ENCODE results near the gene NOXA1. TPM values are rescaled to one million over a fixed set of nuclear protein-coding genes. Genes with fewer than 3 reads are reported as not detected.
A peak's percentile ranks its signal among the peaks of the same experiment; 100 is the strongest.
"Not testable (repeated sequence)": the region's sequence is repeated elsewhere in the genome, so short reads cannot be mapped to it uniquely, and the experiment has no call there.

NOXA1 gene
- total RNA-seq, 2 experiments from 2014 or later: 0.66 to 0.76 TPM

GRCh38 chr9:137464291-137464999 is 41.3 kb downstream of the NOXA1 start:
- no peak overlapping the region for H3K4me3 Mint-ChIP-seq
- no peak overlapping the region for H3K27ac Mint-ChIP-seq
- H3K4me1 Mint-ChIP-seq: peaks cover 9% of the 10 kb centered on the region
- peaks cover 6% of the 10 kb centered on the region for H3K27me3 Mint-ChIP-seq
- H3K9me3 Mint-ChIP-seq: no peaks in the 10 kb centered on the region
- peaks cover 4% of the 10 kb centered on the region for H3K36me3 Mint-ChIP-seq
- DNase-seq: no peak

DNA sequence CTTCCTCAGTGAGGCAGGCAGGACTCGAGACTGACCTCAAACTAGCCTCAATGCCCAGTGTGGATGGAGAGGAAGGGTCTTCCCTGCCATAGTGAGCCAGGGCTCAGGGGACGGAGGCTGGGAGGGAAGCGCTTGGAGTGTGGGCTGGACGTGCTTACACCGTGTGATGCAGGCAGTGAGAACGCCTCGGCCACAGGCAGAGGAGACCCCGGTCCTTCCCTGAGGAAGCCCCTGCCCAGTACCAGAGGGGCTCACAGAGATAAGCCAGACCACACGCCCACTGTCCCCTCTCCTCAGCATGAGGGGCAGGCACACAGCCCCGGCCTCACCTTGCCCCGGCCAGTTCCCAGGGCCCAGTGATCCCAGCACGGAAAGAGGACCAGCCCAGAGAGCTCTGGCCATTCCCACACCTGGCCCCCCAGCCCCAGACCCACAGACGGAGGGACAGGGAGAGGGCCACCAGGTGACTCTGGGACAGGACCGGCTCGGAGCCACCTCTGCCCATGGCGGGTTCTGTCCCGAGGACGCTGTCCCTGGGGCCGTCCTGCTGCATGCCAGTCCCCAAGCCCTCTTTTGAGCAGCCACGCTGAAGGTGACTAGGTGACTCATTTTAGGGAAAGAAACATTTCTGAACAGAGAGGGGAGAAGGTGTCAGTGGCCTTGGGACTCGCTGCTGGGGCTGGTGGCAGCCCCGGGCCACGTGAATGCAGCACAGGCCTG is 42.0 kb downstream of the NOXA1 start:
- Mint-ChIP-seq H3K9me3 (no peaks in the 10 kb centered on the region), H3K4me3 (no peak overlapping the region)

GRCh38 chr9:137465720-137466388 is 42.7 kb downstream of the NOXA1 start:
- H3K27ac Mint-ChIP-seq: no peak overlapping the region
- peaks cover 4% of the 10 kb centered on the region for H3K36me3 Mint-ChIP-seq
- H3K4me1 Mint-ChIP-seq: peaks cover 11% of the 10 kb centered on the region
- H3K27me3 Mint-ChIP-seq: peaks cover 9% of the 10 kb centered on the region
- DNase-seq: no peak
- no peak overlapping the region for H3K4me3 Mint-ChIP-seq
- H3K9me3 Mint-ChIP-seq: no peaks in the 10 kb centered on the region

More for the DNA sequence above, 42.0 kb downstream of the NOXA1 start:
- H3K4me1 Mint-ChIP-seq: peaks cover 7% of the 10 kb centered on the region
- H3K36me3 Mint-ChIP-seq: peaks cover 4% of the 10 kb centered on the region
- H3K27ac Mint-ChIP-seq: no peak overlapping the region
- DNase-seq: no peak
- peaks cover 9% of the 10 kb centered on the region for H3K27me3 Mint-ChIP-seq

DNA sequence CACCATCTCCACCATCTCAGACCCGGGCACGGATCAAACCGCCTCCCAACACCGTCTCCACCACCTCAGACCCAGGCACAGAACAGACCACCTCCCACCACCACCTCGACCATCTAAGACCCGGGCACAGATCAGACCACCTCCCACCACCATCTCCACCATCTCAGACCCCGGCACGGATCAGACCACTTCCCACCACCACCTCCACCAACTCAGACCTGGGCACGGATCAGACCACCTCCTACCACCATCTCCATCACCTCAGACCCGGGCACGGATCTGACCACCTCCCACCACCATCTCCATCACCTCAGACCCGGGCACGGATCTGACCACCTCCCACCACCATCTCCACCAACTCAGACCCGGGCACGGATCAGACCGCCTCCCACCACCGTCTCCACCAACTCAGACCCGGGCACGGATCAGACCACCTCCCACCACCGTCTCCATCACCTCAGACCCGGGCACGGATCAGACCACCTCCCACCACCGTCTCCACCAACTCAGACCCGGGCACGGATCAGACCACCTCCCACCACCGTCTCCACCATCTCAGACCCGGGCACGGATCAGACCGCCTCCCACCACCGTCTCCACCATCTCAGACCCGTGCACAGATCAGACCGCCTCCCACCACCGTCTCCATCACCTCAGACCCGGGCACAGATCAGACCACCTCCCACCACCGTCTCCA is 43.3 kb downstream of the NOXA1 start:
- peaks cover 12% of the 10 kb centered on the region for H3K4me1 Mint-ChIP-seq
- not testable (repeated sequence) for DNase-seq, H3K27ac Mint-ChIP-seq, H3K4me3 Mint-ChIP-seq, H3K36me3 Mint-ChIP-seq, H3K9me3 Mint-ChIP-seq, H3K27me3 Mint-ChIP-seq

DNA sequence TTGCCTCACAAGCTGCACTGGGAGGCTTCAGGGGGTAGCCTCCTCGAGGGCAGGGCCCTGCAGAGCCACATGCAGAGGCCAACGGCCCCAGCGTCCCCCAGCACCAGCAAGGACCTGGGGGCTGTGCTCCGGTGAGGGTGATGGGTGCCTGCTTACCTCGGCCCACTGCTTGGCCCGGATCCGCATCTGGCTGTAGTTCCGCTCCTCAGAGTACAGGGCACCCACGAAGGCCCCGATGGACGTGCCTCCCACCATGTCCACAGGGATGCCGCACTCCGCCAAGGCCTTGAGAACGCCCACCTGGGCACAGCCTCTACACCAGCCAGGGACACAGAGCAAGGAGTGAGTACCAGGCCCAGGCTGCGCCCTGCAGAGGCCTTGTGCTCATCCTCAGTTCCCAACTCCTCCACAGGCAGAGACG is 44.0 kb downstream of the NOXA1 start:
- H3K4me1 Mint-ChIP-seq: peaks cover 10% of the 10 kb centered on the region
- peaks cover 9% of the 10 kb centered on the region for H3K27me3 Mint-ChIP-seq
- H3K9me3 Mint-ChIP-seq: no peaks in the 10 kb centered on the region

GRCh38 chr9:137467896-137468295 is 44.7 kb downstream of the NOXA1 start:
- no peak overlapping the region for H3K4me3 Mint-ChIP-seq
- H3K27me3 Mint-ChIP-seq: peaks cover 9% of the 10 kb centered on the region
- peaks cover 8% of the 10 kb centered on the region for H3K4me1 Mint-ChIP-seq
- H3K27ac Mint-ChIP-seq: no peak overlapping the region
- DNase-seq: no peak
- peaks cover 10% of the 10 kb centered on the region for H3K36me3 Mint-ChIP-seq
- H3K9me3 Mint-ChIP-seq: peaks cover 2% of the 10 kb centered on the region

More for the DNA sequence above, 44.0 kb downstream of the NOXA1 start:
- peaks cover 8% of the 10 kb centered on the region for H3K36me3 Mint-ChIP-seq
- no peak for DNase-seq
- no peak overlapping the region for H3K27ac Mint-ChIP-seq
- H3K4me3 Mint-ChIP-seq: no peak overlapping the region

DNA sequence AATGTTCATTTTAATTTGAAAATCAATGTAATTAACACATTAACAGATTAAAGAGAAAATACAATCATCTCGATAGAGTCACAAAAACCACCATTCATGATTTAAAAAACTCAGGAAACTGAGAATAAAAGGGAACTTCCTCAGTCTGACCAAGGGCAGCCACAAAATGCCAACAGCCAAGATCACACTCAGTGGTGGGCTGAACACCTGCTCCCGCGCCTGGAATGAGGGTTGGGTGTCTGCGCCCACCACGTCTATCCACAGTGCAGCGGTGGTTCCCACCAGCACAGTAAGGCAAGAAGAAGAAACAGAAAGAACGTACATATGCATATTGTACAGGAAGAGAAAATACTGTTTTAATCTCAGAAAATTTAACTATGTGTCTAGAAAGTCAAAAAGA is 47.6 kb downstream of the NOXA1 start:
- peaks cover 22% of the 10 kb centered on the region for H3K36me3 Mint-ChIP-seq
- no peak overlapping the region for H3K4me3 Mint-ChIP-seq
- DNase-seq: peak; percentile 42

DNA sequence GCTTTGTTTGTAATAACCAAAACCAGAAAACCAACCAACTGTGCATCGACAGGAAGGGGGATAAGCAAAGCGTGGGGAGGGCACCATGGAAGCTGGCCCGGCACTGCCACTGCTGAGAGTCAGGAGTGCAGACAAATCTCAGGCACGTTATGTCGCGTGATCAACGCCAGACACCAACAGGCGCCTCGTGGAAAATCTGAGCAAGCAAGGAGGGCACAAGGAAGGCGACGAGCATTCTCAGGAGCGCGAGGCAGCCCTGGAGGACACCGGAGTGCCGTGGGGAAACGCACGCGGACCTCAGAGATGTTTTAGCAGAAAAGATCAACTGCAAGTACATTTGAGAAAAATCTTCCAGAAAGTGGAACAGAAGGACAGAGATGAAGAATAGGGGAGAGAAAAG is 51.1 kb downstream of the NOXA1 start:
- no peak for DNase-seq
- Mint-ChIP-seq H3K4me3 (no peak overlapping the region), H3K27ac (no peak overlapping the region), H3K27me3 (peaks cover 5% of the 10 kb centered on the region), H3K36me3 (peaks cover 22% of the 10 kb centered on the region), H3K4me1 (peaks cover 6% of the 10 kb centered on the region), H3K9me3 (peaks cover 24% of the 10 kb centered on the region)

More for the DNA sequence above, 47.6 kb downstream of the NOXA1 start:
- peaks cover 19% of the 10 kb centered on the region for H3K9me3 Mint-ChIP-seq
- no peak overlapping the region for H3K27ac Mint-ChIP-seq
- peaks cover 9% of the 10 kb centered on the region for H3K27me3 Mint-ChIP-seq
- H3K4me1 Mint-ChIP-seq: peaks cover 6% of the 10 kb centered on the region

- Mint-ChIP-seq H3K4me3 (no peak overlapping the region), H3K36me3 (peaks cover 22% of the 10 kb centered on the region), H3K27ac (no peak overlapping the region), H3K4me1 (peaks cover 3% of the 10 kb centered on the region), H3K9me3 (peaks cover 24% of the 10 kb centered on the region), H3K27me3 (no peaks in the 10 kb centered on the region)
- DNase-seq: no peak
Measured at GRCh38 chr9:137475666-137476065, 52.5 kb downstream of the NOXA1 start.

GRCh38 chr9:137476856-137477255 is 53.7 kb downstream of the NOXA1 start:
- no peaks in the 10 kb centered on the region for H3K27me3 Mint-ChIP-seq
- no peak overlapping the region for H3K27ac Mint-ChIP-seq
- DNase-seq: no peak
- no peak overlapping the region for H3K4me3 Mint-ChIP-seq
- H3K9me3 Mint-ChIP-seq: peaks cover 24% of the 10 kb centered on the region
- no peaks in the 10 kb centered on the region for H3K4me1 Mint-ChIP-seq
- H3K36me3 Mint-ChIP-seq: peaks cover 19% of the 10 kb centered on the region

DNA sequence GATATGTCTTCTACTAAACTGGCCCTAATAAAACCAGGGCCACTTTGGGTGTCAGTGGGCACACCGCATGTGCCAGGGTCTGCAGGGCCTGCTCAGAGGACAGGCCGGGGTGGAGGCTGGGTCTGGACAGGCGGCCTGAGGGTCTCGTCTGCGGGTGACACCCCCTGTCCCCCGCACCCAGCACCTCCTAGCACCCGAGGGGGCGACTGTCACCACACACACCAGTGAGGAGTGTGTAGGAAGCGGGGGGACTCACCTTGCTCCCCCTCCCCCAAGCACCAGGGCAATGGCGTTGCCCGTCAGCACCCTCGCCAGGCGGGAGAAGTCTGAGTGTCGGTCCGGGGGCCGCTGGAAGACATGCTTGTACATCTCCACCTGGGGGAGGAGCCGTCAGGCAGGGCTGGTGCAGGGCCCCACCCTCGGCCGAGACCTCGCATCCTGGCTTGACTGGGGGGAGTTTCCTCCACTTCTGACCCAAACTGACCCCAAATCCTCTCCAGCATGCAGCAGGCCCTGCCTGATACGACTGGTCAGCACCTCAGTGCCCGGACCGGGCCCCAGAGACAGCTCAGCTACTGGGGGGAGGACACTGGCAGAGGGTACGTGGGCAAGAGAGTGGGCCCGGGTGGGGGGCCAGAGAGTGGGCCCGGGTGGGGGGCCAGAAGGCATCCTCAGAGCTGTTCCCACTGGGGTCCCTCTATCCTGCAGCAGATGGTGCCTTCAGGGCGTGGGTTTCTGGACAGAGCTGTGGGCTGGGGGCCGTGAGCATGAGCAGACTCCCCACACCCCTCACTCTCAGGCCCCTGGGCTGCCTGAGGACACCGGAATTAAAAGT is 54.8 kb downstream of the NOXA1 start:
- Mint-ChIP-seq H3K36me3 (peaks cover 14% of the 10 kb centered on the region), H3K4me1 (no peaks in the 10 kb centered on the region)
- no peak for DNase-seq

GRCh38 chr9:137478613-137478961 is 55.4 kb downstream of the NOXA1 start:
- Mint-ChIP-seq H3K27me3 (no peaks in the 10 kb centered on the region), H3K27ac (no peak overlapping the region), H3K4me1 (no peaks in the 10 kb centered on the region), H3K4me3 (no peak overlapping the region), H3K9me3 (peaks cover 16% of the 10 kb centered on the region), H3K36me3 (peaks cover 9% of the 10 kb centered on the region)
- no peak for DNase-seq

More for the DNA sequence above, 54.8 kb downstream of the NOXA1 start:
- Mint-ChIP-seq H3K27ac (no peak overlapping the region), H3K27me3 (no peaks in the 10 kb centered on the region), H3K4me3 (no peak overlapping the region), H3K9me3 (peaks cover 21% of the 10 kb centered on the region)

DNA sequence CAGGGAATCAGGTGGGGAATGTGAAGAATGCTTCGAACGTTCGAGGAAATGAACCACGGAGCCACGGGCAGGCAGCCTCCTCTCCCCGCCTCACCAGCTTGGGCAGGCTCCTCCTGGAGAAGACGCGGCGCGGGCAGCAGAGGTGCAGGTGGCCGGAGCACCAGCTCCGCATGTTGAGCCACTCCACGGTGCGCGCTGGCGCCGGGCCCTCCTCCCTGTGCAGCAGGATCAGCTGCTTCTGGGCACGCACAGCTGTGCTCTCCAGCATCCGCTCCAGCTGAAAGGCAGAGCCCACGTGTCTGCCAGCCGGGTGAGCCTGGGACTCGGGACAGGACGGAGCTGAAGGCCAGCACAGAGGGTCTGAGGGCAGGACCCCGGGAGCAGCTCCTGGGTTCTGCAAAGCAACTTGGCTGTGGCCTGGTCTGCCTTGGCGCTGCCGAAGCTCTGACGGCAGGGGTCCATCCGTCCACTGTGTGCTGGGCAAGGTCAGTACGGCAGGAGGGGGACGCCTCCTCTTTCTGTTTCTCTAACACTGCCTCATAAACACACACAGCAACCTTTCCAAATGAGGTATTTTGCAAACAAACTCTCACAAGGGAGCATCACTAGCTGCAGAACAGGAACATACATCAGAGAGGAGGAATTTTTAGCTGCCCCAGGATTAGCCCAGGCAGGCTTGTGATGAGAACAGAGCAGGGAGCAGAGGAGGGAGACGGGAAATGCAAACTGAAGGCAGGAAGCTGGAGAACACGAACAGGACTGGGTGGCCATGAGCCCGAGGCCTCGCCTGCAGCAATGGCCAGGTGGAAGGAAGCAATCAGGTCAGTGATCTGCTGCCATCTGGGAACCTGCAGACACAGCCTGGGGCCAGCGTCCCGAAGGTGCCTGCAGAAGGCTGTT is 56.0 kb downstream of the NOXA1 start:
- DNase-seq: no peak
- peaks cover 5% of the 10 kb centered on the region for H3K36me3 Mint-ChIP-seq
- H3K4me3 Mint-ChIP-seq: no peak overlapping the region
- peaks cover 11% of the 10 kb centered on the region for H3K9me3 Mint-ChIP-seq
- H3K27ac Mint-ChIP-seq: no peak overlapping the region
- no peaks in the 10 kb centered on the region for H3K4me1 Mint-ChIP-seq
- H3K27me3 Mint-ChIP-seq: no peaks in the 10 kb centered on the region

All from activated naive CD8-positive, alpha-beta T cell treated with anti-CD3 and anti-CD28 coated beads for 36 hours (primary cell).